SIG-M5 treated with dmso at 0.1 percent for 504 hours (cell line): ENCODE measurements around the gene CASD1.

Source experiments
- DNase-seq: peaks from one replicate; lab custom pipeline; 2025; ENCODE audit not compliant: unreplicated experiment; lab: John Stamatoyannopoulos, UW

Gene CASD1

GRCh38 chr7:94579470-94579869 is 69.9 kb downstream of the CASD1 start:
- DNase-seq: no peak

GRCh38 chr7:94580601-94581000 is 71.0 kb downstream of the CASD1 start:
- DNase-seq: peak; percentile 25

- DNase-seq: no peak
These were observed 74.5 kb downstream of the CASD1 start for GRCh38 chr7:94584113-94584512.

- no peak for DNase-seq
These were observed 78.5 kb downstream of the CASD1 start for GRCh38 chr7:94588075-94588474.

GRCh38 chr7:94590526-94591162 is 81.0 kb downstream of the CASD1 start:
- no peak for DNase-seq

GRCh38 chr7:94591176-94591575 is 81.6 kb downstream of the CASD1 start:
- no peak for DNase-seq

GRCh38 chr7:94594882-94595281 is 85.3 kb downstream of the CASD1 start:
- no peak for DNase-seq

GRCh38 chr7:94595717-94596116 is 86.1 kb downstream of the CASD1 start:
- DNase-seq: no peak

GRCh38 chr7:94600267-94600666 is 90.7 kb downstream of the CASD1 start:
- no peak for DNase-seq

GRCh38 chr7:94602181-94602580 is 92.6 kb downstream of the CASD1 start:
- no peak for DNase-seq

- DNase-seq: no peak
These were observed 95.4 kb downstream of the CASD1 start for GRCh38 chr7:94605031-94605430.
